OCI-LY7 (cell line): ENCODE measurements around the gene KCNIP3. TPM values are rescaled to one million over a fixed set of nuclear protein-coding genes. Genes with fewer than 3 reads are reported as not detected.

Experiments
- BruUV-seq: library from RNA; stranded (reverse); fragments of 400-500 nt; replicated peaks from 2 replicates; lab custom pipeline; 2021; lab: Mats Ljungman, UMichigan
- CTCF ChIA-PET: fragments of 300-600 bp; sonication (Branson Sonifier 250); formaldehyde crosslinking; loops from one replicate; lab custom pipeline; 2022; ENCODE audit warnings: antibody characterized with exemption; ENCODE audit not compliant: unreplicated experiment; lab: Charles Lee
- POLR2A ChIA-PET: fragments of 300-600 bp; sonication (Branson Sonifier 250); formaldehyde crosslinking; loops from one replicate; lab custom pipeline; 2022; ENCODE audit warnings: antibody characterized with exemption; lab: Charles Lee
- DNase-seq: peaks from one replicate; pipeline ENCODE4 v3.0.0-alpha.2; 2015; ENCODE audit warnings: low spot score
- H2AFZ ChIP-seq: fragments of 200-600 bp; sonication (generic), shearing (Covaris generic); 2 replicates; pipeline ENCODE4 v1.6.1; 2014; ENCODE audit warnings: mild to moderate bottlenecking, antibody characterized with exemption, low read length, moderate library complexity
- H3K27ac ChIP-seq: fragments of 200-600 bp; sonication (generic); 2 replicates; pipeline ENCODE4 v1.5.1; 2014; ENCODE audit warnings: mixed run types, low read depth, mild to moderate bottlenecking, moderate library complexity, low read length, inconsistent platforms; ENCODE audit not compliant: poor library complexity, severe bottlenecking
- H3K36me3 ChIP-seq: fragments of 200-600 bp; sonication (generic); 2 replicates; pipeline ENCODE4 v1.6.1; 2014; ENCODE audit warnings: mild to moderate bottlenecking, antibody characterized with exemption, low read length, moderate library complexity, mixed read lengths; ENCODE audit not compliant: insufficient read depth
- H3K4me1 ChIP-seq: fragments of 200-600 bp; sonication (generic); 2 replicates; pipeline ENCODE4 v1.5.1; 2014; ENCODE audit warnings: mild to moderate bottlenecking, low read length; ENCODE audit not compliant: insufficient read depth, poor library complexity, severe bottlenecking
- H3K4me2 ChIP-seq: fragments of 200-600 bp; sonication (generic); 2 replicates; pipeline ENCODE4 v1.6.1; 2014; ENCODE audit warnings: mild to moderate bottlenecking, low read length
- H3K4me3 ChIP-seq: fragments of 200-600 bp; sonication (generic); 2 replicates; pipeline ENCODE4 v1.5.1; 2014; ENCODE audit warnings: mild to moderate bottlenecking, low read depth, low read length; ENCODE audit not compliant: poor library complexity, severe bottlenecking
- H3K79me2 ChIP-seq: fragments of 200-600 bp; sonication (generic); 2 replicates; pipeline ENCODE4 v1.6.1; 2016; ENCODE audit warnings: low read depth, mild to moderate bottlenecking, low read length, moderate library complexity, mixed read lengths; ENCODE audit not compliant: insufficient read depth
- H3K9me2 ChIP-seq: fragments of 200-600 bp; sonication (generic); 2 replicates; pipeline ENCODE4 v1.6.1; 2016; ENCODE audit warnings: mild to moderate bottlenecking, low read length, mixed read lengths; ENCODE audit not compliant: insufficient read depth
- H3K9me3 ChIP-seq: fragments of 200-600 bp; sonication (generic); 2 replicates; pipeline ENCODE4 v1.6.1; 2014; ENCODE audit warnings: mild to moderate bottlenecking, mixed run types, low read length, mixed read lengths
- H4K20me1 ChIP-seq: fragments of 200-600 bp; sonication (generic); 2 replicates; pipeline ENCODE4 v1.6.1; 2014; ENCODE audit warnings: mild to moderate bottlenecking, antibody characterized with exemption, low read length, moderate library complexity, mixed read lengths; ENCODE audit not compliant: insufficient read depth
- EZH2phosphoT487 ChIP-seq: fragments of 200-600 bp; sonication (generic); IDR thresholded peaks from 2 replicates; pipeline ENCODE4 v1.6.1; 2018; ENCODE audit warnings: low read depth, borderline replicate concordance, mild to moderate bottlenecking, mixed run types, antibody characterized with exemption, low read length, moderate library complexity, mixed read lengths
- intact Hi-C: fragments of 100-400 bp; cut with micrococcal nuclease; formaldehyde crosslinking; loops from one replicate; pipeline ENCODE4 v1.10.0; 2022; ENCODE audit not compliant: unreplicated experiment
- total RNA-seq, 2 experiments: library from RNA; depleted of rRNA in 1 of 2; stranded (reverse); fragments of >200 nt in 1 of 2; shearing (Covaris generic) in 1 of 2; gene quantifications; 2 replicates each; pipeline ENCODE4 v1.2.3, GENCODE V29; 2014 to 2022
- TF ChIP-seq, protein P1 (sequence below): fragments of 200-600 bp; sonication (generic); conservative IDR thresholded peaks from 2 replicates; pipeline ENCODE4 v1.5.1; 2014; ENCODE audit warnings: mild to moderate bottlenecking, antibody characterized with exemption, low read length, moderate library complexity, mixed read lengths

The KCNIP3 gene
- total RNA-seq, 2 experiments from 2014 or later, result not detected

DNA sequence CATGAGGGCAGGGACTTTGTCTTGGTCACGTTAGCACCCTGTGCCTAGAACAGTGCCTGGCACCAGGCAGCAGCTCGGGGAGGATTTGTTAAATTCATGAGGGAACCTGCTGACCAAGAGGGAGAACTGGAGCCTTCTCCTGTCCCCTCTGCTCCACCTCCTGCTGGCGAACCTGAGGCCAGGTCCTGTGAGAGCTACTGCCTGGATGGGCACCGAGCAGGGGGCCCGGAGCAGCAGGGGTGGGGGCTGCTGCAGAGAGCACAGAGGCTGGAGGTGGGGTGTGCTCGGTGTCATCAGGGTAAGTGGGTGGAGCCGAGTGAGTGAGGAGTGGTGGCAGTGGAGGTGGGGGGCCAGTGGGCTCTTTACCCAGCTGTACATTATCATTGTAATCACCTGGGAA, 53.2 kb downstream of the KCNIP3 start:
- no peak overlapping the region for H3K4me2 ChIP-seq
- no peaks in the 10 kb centered on the region for H3K4me1 ChIP-seq
- H3K9me3 ChIP-seq, result no peaks in the 10 kb centered on the region
- no peak overlapping the region for H3K27ac ChIP-seq
- no peak for DNase-seq
- H4K20me1 ChIP-seq, result no peaks in the 10 kb centered on the region
- CTCF ChIA-PET, result no interaction called here
- no peaks in the 10 kb centered on the region for H3K79me2 ChIP-seq
- no peak overlapping the region for H2AFZ ChIP-seq
- no peak overlapping the region for H3K4me3 ChIP-seq
- TF ChIP-seq, protein P1, sequence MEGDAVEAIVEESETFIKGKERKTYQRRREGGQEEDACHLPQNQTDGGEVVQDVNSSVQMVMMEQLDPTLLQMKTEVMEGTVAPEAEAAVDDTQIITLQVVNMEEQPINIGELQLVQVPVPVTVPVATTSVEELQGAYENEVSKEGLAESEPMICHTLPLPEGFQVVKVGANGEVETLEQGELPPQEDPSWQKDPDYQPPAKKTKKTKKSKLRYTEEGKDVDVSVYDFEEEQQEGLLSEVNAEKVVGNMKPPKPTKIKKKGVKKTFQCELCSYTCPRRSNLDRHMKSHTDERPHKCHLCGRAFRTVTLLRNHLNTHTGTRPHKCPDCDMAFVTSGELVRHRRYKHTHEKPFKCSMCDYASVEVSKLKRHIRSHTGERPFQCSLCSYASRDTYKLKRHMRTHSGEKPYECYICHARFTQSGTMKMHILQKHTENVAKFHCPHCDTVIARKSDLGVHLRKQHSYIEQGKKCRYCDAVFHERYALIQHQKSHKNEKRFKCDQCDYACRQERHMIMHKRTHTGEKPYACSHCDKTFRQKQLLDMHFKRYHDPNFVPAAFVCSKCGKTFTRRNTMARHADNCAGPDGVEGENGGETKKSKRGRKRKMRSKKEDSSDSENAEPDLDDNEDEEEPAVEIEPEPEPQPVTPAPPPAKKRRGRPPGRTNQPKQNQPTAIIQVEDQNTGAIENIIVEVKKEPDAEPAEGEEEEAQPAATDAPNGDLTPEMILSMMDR, result no peak
- TF ChIP-seq EZH2phosphoT487, result no peak
- no TSS peak for BruUV-seq
- POLR2A ChIA-PET, result no interaction called here
- intact Hi-C loops, result no loop called here
- no peaks in the 10 kb centered on the region for H3K9me2 ChIP-seq
- H3K36me3 ChIP-seq, result no peaks in the 10 kb centered on the region

- Histone ChIP-seq H3K36me3 (no peaks in the 10 kb centered on the region), H3K9me2 (no peaks in the 10 kb centered on the region), H2AFZ (no peak overlapping the region), H3K27ac (no peak overlapping the region), H4K20me1 (no peaks in the 10 kb centered on the region), H3K9me3 (no peaks in the 10 kb centered on the region), H3K4me3 (no peak overlapping the region), H3K4me1 (no peaks in the 10 kb centered on the region), H3K79me2 (no peaks in the 10 kb centered on the region), H3K4me2 (no peak overlapping the region)
- no peak for DNase-seq
- ChIA-PET POLR2A (no interaction called here), CTCF (no interaction called here)
- intact Hi-C loops, result no loop called here
- TF ChIP-seq EZH2phosphoT487, result no peak
- TF ChIP-seq, protein P1, result no peak
- no TSS peak for BruUV-seq
These were observed 53.8 kb downstream of the KCNIP3 start for GRCh38 chr2:95350774-95351597.

DNA sequence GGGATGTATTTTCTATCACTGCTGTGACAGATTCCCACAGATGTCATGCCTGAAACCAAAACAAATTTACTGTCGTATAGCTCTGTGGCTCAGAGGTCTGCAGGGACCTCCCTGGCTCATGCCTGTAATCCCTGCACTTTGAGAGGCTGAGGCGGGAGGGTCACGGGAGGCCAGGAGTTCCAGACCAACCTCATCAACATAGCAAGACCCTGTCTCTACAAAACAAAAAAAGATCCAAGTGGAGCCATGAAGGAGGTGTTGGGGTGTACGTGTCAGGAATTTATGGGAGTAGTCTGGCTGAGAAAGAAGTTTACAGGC, 54.4 kb downstream of the KCNIP3 start:
- ChIA-PET CTCF (no interaction called here), POLR2A (no interaction called here)
- TF ChIP-seq EZH2phosphoT487, result no peak
- TF ChIP-seq, protein P1, result no peak
- Histone ChIP-seq H3K9me2 (no peaks in the 10 kb centered on the region), H3K36me3 (no peaks in the 10 kb centered on the region), H2AFZ (no peak overlapping the region), H3K79me2 (no peaks in the 10 kb centered on the region), H3K4me2 (no peak overlapping the region), H3K27ac (no peak overlapping the region), H3K4me1 (no peaks in the 10 kb centered on the region), H3K4me3 (no peak overlapping the region), H3K9me3 (no peaks in the 10 kb centered on the region), H4K20me1 (no peaks in the 10 kb centered on the region)
- intact Hi-C loops, result no loop called here
- BruUV-seq, result no TSS peak
- no peak for DNase-seq
